AG08395 (cell line): ENCODE results near the gene PHKB.
A peak's percentile ranks its signal among the peaks of the same experiment; 100 is the strongest.

Experiments
- DNase-seq: peaks from one replicate; pipeline ENCODE4 v3.0.0; 2012; ENCODE audit warnings: mixed read lengths, low spot score

Gene PHKB

DNA sequence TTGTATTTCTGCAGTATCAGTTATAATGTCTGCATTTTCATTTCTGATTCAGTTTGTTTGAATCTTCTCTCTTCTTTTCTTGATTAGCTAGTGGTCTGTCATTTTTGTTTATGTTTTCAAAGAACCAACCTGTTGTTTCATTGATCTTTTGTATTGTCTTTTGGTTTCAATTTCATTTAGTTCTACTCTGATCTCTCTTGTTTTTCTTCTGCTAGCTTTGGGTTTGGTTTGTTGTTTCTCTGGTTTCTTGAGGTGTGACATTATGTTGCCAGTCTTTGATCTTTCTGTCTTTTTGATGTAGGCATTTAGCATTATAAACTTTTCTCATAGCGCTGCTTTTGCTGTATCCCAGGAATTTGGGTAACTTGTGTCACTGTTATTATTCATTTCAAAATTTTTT, 107.2 kb downstream of the PHKB start:
- DNase-seq: no peak

DNA sequence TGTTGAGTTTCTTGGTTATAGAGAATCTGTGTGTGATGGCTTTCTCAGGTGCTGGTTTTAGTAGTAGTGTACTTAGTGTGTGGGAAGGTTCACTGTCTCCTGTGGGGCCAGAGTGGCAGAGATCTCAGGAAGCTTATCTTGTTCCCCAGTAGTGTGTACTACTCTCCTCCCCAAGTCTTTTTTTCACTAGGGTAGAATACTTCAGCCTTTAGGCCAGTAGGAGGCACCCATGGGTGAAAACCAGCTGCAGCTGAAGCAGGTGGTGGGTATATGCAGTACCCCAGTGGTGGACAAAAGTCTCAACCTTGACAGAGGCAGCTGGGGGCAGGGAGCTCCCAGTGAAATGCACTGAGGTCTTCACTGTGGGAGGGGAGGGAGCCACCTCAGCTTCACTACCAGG, 109.9 kb downstream of the PHKB start:
- no peak for DNase-seq

DNA sequence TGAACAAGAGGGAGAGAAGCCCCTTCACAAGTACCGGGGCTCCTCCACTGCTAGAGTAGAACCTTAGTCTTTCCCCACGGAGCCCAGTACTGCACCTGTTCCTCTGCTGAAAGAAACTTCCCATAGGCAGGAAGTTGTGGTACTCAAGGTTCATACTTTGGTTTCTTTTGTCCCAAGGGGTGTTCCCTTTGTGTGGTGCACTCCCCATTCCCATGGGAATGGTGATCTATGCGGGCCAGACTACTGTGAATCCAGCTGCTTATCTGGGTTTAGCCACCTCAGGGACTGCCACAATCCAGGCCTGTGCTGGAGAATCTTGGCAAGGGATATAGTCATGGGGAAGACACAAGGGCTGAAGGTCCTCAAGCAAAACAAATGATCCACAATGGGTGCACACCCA, 110.6 kb downstream of the PHKB start:
- DNase-seq: no peak

DNA sequence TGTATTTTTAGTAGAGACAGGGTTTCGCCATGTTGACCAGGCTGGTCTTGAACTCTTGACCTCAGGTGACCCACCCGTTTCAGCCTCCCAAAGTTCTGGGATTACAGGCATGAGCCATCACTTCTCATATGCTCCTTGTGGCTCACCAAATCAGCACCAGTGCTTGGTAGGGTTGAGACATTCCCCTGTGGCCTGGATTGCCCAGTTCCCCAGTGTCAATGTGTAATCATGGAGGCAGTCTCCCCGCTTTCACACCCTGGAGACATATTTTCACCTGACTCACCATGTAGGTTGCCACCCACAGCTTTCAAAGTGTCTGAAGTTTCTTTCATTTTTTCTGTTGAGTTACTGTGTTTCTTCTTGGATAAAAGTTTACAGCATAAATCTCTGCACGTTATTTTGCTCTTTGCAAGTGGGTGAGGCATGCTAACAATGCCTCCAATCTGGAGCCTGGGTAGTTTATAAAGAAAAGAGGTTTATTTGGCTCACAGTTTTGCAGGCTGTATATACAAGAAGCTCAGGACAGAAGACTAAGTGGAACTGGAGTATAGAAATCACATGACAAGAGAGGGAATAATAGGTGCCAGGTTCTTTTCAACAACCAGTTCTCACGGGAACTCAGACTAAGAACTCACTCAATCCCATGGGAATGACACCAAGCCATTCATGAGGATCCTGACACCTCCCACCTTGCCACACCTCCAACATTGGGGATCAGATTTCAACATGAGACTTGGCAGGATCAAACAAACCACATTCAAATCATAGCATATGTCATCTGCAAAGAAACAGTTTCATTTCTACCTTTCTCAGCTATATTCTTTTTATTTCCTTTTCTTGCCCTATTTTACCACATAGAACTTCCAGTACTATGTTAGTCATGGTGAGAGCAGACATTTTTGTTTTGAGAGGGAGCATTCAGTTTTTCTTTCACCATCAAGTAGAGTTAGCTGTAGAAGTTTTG, 113.2 kb downstream of the PHKB start:
- DNase-seq: peak; percentile 31

DNA sequence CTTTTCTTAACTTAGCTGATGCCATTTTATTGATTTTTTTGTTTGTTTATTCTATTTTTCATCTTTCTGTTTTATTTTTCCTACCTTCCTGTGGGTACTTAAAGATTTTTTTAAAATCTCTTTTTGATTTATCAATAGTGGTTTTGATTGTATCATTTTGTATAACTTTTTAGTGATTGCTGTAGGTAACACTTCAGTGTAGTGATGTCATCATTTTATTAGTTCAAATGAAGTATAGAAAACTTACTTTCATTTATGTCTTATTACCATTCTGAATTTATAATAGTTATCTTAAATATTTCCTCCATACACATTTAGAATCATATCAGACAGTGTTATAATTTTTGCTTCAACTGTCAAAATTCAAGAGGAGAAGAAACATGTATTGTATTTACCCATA, 115.9 kb downstream of the PHKB start:
- DNase-seq: no peak

DNA sequence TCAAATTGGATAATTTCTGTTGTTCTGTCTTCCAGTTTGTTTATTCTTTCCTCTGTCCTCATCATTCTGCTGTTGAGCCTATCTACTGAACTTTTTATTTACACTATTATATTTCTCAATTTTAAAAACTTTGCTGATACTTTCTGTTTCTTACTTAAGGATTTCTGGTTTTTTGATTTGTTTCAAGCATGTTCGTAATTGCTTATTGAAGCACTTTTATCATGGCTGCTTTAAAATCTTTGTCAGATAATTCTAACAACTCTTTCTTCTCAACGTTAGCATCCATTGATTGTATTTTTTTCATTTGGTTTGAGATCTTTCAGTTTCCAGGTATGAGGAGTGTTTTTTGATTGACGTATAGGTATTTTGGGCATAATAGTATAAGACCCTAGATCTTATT, 116.9 kb downstream of the PHKB start:
- no peak for DNase-seq

DNA sequence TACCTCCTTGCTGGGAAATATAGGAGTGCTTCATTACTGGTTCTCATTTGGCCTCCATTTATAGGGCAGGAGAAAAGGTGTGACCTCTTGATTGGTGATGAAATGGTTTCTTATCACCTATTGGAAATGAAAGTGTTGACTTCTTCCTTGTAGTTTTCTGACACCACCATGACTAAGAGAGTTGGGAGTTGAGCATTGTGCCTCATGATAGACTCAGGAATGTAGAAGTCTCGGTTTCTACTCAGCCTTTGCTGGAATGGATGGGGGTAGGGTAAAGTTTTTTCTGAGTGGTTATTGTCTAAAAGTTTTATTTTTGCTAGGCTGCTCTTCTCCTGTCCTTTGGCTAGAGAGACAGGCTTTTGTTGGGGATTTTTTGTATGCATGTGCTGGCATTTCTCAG, 117.4 kb downstream of the PHKB start:
- DNase-seq: no peak

DNA sequence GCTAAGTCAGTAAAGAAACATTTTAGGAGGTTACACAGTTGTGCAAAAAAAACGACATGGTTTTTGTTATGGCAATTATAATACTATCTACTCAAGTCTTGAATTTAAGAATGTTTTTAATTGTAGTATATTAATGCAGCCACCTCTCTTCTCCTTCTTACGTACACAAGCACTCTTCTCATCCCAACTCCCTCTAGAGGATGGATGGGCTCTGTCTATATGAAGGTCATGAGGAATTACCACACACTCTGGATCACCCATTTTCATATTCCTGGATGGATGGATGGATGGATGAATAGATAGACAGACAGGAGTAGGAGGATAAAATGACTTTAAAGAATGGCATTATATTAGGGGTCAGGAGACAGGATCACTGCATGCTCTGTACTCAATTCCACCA, 120.0 kb downstream of the PHKB start:
- DNase-seq: no peak

DNA sequence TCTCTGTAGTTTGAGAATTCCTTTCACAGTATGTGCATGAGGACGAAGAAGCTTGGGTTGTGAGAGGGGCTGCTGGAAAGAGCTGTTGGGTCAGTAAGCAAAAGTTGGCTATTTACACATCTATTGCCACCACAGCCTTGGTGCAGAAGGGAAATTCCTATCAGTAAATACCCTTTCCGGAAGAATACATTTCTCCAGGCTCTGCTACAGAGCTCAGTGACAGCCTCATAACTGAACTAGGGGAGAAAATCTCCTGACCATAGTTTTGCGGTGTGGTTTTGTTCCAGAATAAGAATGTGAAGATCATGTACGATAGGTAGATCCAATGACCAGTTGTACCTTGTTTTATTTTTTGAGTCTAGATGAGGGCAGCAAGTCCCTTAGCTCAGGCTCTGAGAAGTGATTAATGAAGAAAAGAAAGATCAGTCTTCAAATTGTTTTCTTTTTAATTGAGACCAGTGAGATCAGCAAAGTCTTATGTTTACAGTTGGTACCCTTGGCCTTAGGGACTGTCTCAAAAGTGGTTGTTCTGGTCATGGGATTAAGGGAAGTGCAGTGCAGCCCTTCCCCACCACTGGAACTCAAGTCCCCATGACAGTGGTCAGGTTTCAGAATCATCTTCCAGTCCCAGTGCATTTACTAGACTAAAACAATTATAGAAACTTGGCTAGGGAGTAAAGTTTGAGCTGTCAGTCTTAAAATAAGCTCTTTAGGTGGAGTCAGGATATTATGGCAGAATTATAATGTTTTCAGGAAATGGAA, 123.5 kb downstream of the PHKB start:
- DNase-seq: no peak

DNA sequence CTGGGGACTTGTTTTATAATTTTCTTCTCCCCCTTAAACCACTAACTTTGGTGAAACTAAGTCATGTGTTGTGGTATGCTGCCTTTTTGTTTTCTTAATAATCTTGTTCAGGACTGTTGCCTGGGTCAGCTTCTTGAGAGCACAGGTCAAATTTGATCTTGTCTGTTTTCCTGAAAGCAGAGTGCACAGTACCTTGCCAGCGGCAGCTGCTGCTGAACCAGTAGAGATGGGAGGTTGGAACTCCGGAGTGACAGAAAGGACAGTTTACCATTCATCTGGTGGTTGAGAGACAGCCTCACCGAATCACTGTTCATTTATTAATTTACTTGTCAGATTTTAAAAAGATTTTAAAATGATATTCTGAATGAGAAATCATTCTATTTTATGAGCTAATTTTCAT, 125.0 kb downstream of the PHKB start:
- DNase-seq: no peak

DNA sequence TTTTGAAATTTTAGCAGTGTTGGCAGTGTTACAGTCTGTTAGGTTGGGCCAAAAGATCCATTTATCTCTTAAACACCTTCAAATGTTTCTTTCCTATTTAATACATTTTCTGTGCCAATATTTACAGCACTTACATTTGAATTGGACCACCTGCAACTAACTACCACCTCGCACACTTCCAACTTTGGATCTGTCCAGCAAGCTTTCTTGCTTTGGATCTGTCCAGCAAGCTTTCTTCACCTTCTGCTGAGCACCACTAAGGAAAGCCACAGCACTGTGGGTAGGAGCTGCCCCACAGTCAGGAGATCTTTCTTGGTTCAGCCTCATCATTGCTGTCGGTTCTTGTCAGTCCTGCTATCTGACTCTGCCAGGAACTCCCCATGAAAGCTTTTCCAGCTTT, 129.3 kb downstream of the PHKB start:
- no peak for DNase-seq

DNA sequence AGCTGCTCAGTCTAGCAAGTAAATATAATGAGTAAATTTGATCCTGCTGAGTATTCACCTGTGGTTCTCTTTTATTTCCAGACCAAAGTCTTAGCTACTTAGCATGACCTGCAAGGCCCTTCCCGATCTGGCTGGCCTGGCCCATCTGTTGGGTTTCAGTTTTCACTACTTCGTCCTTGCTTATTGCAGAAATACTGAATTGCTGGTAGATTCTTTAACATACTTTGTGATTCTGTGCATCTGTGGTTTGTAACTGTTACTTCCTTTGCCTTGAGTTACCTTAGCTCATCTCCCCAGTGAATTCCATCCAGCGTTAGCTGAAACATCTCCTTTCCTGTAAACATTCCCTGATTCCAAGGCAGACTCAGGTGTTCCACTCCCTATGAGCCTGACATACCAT, 131.1 kb downstream of the PHKB start:
- no peak for DNase-seq

DNA sequence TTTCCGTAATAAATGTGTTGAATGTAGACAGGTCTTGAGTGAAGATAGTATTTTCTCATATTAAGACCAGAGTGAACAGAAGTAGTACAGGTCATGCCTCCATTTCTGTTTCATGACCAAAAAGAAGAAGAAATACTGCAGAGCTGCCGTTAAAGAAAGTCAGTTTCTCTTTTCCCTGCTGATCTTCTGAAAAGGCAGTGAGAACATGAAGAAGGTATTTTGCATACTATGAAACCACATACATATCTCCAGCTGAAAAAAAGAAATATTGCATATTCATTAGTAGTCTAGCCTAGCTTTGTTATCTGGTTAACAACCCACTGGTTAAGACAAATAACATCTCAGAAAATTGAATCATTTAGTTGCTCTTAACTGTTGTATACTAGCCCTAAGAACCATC, 138.4 kb downstream of the PHKB start:
- no peak for DNase-seq

DNA sequence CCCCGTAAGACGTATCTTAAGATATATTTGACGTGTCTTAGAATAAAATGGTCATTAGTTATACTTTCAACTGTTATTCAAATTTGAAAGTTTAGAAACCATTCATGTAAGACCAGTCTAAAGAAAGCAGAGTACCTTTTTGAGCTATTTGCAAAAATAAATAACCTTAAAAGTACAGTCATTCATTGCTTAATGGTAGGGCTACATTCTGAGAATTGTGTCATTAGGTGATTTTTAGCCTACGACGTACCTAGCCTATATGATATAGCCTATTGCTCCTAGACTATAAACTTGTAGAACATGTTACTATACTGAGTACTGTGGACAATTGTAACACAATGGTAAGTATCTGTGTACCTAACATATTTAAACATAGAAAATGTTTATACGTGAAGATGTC, 139.2 kb downstream of the PHKB start:
- no peak for DNase-seq

DNA sequence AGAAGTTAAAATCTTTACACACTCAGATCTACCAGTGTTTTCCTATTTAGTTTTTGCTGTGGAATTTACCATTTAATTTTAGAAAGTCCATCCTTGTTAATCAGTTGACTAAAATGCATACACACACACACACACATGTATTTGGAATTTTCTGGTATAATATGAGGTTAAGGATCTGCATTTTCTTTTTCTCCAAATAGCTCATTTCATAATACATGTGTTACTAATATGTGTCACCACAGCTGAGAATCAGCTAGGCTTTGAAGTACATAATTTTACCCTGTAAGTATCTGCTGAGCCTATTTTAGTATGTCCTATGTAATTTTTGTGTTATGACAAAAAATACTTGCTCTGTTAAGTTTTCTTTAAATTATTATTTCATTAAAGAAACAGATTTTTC, 143.2 kb downstream of the PHKB start:
- no peak for DNase-seq

DNA sequence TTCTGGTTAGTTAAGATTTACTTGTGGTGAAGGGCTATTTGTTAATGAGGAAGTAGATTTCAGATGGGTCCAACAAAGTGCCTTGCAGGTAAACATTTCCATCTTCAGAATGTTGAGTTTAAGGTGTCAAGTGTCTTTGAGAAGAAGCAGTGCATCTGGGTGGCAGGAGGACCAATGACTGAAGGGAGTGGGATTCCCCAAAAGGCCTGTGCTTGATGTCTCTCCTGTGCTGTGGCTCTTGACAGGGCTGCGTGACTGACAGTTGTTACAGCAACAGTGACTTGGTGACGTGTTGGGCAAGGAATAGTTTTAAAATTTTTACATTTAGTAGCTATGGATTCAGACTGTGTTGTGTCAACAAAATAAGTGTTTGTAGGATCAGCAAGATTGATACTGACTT, 149.9 kb downstream of the PHKB start:
- no peak for DNase-seq

DNA sequence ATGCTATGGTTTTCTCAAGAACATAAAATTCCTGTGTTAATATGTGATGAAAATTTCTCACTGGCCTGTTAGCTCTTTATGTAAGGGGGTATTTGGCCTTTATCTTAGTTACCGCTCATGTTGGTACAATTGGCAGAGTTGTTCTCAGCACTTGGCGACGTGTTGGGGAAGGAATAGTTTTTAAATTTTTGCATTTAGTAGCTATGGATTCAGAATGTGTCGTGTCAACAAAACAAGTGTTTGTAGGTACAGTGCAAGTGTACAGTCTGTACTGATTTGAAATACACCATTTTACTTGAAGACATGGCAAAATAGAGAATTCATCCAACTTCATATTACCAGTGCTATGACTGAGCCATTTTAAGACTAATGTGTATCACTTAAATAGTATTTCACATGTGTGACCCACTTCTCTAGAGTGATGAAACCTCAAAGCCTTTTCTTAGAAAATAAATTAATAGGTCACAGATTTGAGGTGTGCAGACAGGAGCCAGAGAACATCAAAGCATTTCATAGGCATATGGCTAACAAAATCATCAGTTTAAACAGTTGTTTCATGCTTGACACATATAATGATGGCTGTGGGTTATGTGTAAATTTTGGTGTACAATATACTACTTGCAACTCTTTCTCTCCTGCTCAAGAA, 150.8 kb downstream of the PHKB start:
- no peak for DNase-seq

DNA sequence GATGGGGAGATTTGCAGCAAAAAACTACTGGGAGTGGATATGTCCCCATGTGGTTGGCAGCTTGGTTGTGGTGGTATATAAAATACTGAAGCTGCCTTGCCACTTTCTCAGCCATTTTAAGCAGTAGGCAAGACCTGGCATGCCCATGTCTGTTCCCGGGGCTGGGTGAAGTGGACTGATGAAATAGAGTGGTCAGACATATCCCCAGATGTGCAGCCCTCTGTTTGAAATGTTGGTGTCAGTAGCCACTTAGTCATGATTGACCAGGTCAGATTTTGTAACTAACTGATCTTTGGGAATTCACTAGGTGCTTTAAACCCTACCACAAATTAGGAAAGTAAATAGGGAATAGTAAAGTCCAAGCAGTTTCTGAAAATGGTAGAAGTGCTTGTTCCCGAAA, 151.6 kb downstream of the PHKB start:
- no peak for DNase-seq

DNA sequence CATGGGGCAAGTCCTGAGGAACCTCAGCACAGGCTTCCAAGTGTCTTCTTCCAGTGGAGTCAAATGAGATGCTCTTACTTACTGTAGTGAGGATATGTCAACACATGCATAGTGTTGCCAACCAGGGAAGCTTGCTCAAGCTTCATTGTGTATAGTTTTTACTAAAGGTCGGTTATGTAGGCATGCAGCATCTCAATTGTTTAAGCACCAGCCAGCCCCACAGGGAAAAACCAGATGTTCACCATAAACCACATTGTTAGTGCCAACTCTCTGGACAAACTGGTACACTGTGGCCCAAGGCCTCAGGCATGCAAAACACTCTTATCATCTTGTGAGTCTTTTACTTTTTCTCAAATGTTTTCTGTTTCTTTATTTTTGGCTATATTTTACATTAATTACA, 152.1 kb downstream of the PHKB start:
- no peak for DNase-seq

DNA sequence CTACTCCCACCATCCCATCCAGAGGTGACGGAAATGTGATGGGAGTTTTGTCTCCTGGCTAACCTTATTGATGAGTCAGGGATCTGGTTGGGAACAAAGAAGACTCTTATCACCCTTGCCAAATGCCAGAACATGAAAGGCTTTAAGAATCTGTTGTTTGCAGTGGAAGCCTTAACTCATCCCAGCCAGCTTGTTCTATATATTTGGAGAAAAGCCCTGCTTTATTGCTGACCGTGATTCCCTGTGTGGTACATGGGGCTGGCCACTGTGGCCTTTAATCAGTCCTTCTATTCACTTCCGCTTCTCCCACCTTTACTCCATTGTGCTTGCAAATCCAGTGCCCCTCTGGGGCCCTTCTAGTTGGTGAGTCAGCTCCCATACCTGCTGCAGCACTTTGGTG, 156.6 kb downstream of the PHKB start:
- no peak for DNase-seq

DNA sequence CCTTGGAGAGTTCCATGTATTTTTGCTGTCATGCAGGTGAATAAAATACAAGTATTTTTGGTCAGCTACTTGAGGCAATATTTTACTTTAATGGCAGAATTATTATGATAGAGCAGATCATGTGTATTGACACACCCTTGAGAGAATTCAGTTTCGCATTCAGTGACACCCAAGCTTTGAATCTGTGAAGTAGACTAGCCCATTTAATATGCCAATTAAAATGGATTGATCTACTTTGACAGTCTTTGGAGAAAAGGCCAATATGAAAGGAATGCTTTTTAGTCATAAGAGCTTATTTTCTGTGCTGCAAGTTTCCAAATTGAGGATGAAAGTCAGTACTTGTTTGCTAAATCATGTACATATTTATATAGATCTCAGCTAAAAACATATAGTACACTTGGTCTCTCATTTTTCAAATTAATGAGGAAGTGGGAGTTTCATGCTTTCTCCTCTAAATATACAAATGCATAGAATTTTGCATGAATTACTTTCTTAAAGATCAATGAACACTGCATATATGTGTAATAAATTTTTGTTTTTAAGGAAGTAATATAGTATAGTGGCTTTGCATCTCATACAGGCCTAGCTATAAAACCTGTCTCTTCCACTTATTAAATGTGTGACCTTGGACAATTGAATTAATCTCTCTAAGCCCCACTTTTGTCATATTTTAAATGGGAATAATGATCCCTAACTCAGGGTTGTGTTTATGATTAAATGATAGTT, 161.5 kb downstream of the PHKB start:
- DNase-seq: no peak

DNA sequence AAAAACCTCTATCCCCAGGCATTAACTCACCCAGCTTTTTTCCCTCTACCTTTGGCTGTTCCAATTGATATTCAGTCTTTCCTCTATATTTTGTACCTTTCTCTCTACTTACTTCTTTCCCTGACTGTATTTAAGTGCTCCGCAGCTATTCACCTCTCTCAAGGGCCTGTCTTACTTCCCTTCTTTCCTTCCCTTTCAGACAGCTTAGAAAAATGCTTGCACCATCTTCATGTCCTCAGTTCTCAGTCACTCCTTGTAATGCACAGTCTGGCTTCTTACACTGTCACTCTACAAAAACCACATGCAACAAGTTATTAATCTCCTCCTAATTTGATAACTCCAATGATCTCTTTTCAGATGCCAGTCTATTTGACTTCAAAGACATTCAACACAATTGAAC, 163.4 kb downstream of the PHKB start:
- DNase-seq: no peak
